BLaER1 (cell line): Measurements from ENCODE around the gene QPCT.

ENCODE experiments used
- H3K27ac ChIP-seq: shearing (Covaris generic); formaldehyde crosslinking; 2 replicates; pipeline ENCODE4 v1.8.1; 2022
- H3K27me3 ChIP-seq: shearing (Covaris generic); formaldehyde crosslinking; 2 replicates; pipeline ENCODE4 v1.8.1; 2022
- H3K36me3 ChIP-seq: shearing (Covaris generic); formaldehyde crosslinking; 2 replicates; pipeline ENCODE4 v1.8.1; 2022
- H3K4me1 ChIP-seq: shearing (Covaris generic); formaldehyde crosslinking; 2 replicates; pipeline ENCODE4 v1.8.1; 2022
- H3K4me2 ChIP-seq: shearing (Covaris generic); formaldehyde crosslinking; 2 replicates; pipeline ENCODE4 v1.8.1; 2022
- H3K4me3 ChIP-seq: shearing (Covaris generic); formaldehyde crosslinking; 2 replicates; pipeline ENCODE4 v1.8.1; 2022
- H3K9ac ChIP-seq: shearing (Covaris generic); formaldehyde crosslinking; 2 replicates; pipeline ENCODE4 v1.8.1; 2022
- H3K9me3 ChIP-seq: shearing (Covaris generic); formaldehyde crosslinking; 2 replicates; pipeline ENCODE4 v1.8.1; 2022
- H4K20me1 ChIP-seq: shearing (Covaris generic); formaldehyde crosslinking; 2 replicates; pipeline ENCODE4 v1.8.1; 2022
- Cebpa-rat ChIP-seq: shearing (Covaris generic); IDR thresholded peaks from 2 replicates; pipeline ENCODE4 v1.8.1; 2022

The QPCT gene

DNA sequence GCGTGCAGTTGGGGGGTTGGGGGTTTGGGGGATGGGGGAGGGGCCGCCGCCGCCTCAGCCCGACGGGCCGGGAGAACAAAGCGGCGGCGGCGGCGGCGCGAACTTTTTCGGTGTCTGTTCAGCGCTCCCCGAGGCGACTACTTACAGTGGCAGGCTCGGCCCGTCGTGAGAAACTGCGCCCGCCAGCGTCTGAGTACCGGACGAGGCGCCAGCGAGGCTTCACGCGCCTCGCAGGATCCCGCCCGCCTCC, 20.0 kb upstream of the QPCT start:
- Histone ChIP-seq H3K36me3 (0 out of 2 replicates have a peak, but pooled peaks cover 3% of the 10 kb centered on the region), H4K20me1 (peaks cover 40% of the 10 kb centered on the region), H3K4me3 (peak overlapping the region; percentile 79), H3K4me2 (peak overlapping the region; percentile 86), H3K9ac (peak overlapping the region; percentile 81; the same call in 1 of the 2 replicates), H3K9me3 (no peaks in the 10 kb centered on the region), H3K4me1 (peaks cover 26% of the 10 kb centered on the region), H3K27me3 (peaks cover 37% of the 10 kb centered on the region), H3K27ac (no peak overlapping the region; the same call in 1 of the 2 replicates)
- TF ChIP-seq Cebpa-rat = no peak

DNA sequence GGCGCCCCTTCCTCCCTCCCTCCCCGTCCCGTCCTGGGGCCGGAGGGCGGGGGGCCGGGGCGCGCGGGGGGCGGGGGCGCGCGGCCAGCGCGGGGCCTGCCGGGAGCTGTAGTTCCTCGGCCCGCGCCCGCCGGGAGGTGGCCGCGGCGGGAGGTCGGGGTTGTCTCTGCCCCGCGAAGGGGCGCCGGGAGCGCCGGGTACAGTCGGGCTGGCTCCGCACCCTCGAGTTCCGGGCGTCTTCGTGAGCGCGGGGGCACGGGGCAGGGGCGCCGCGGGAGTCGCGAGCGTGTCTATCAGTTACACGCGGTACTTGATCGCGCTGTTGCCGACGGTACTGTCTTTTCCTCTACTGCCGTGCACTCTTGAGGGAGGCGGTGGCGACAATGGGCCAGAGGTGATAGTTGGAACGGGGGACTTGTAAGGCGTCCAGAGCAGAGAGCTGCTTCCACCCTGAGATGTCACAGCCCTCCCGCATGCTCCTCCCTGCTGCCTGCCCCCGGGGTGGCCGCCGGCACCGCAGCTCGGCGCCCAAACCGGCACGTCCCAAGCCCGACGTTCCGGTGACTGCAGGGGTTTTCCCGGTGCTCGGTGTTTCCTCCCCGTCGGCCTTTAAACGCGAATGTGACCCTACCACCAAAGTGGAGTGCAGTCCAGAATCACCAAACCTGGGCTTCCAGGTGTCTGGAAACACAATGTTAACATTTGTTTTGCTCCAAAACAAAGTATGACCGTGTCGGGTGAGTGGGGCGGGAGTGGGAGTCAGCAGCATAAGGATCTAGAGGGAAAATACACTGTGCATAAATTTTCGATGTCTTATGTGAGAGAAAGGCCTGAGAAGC, 19.4 kb upstream of the QPCT start, which contains the start of gene PRKD3:
Gene PRKD3 (minus strand): TSS at position 48 of the 839 bp plus-strand sequence. CDS start 8,309 bp downstream, outside the sequence.
- Histone ChIP-seq H3K27ac (peak within 1 kb of the TSS; percentile 69), H3K9ac (peak within 1 kb of the TSS; percentile 81), H3K4me3 (peak within 1 kb of the TSS; percentile 79), H3K4me1 (peaks cover 26% of the 10 kb centered on the region), H3K9me3 (no peaks in the 10 kb centered on the region), H3K27me3 (peaks cover 37% of the 10 kb centered on the region), H3K36me3 (0 out of 2 replicates have a peak, but pooled peaks cover 3% of the 10 kb centered on the region), H3K4me2 (peak within 1 kb of the TSS; percentile 89), H4K20me1 (peaks cover 34% of the 10 kb centered on the region)
- no peak for TF ChIP-seq Cebpa-rat

DNA sequence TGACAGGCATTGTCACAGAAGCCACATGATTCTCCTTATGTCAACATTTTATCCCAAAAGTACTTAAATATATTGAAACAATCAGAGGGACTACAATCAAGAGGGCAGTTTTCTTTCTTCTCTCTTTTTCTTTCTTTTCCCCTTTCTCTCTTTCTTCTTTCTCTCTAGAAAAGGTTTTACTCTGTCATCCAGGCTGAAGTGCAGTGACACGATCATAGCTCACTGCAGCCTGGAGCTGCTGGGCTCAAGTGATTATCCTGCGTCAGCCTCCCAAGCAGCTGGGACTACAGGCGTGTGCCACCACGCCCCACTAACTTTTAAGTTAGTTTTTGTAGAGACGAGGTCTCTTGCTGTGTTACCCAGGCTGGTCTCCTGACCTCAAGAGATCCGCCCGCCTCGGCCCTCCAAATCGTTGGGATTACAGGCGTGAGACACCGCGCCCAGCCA, 18.8 kb upstream of the QPCT start:
- H3K9ac ChIP-seq = no peak overlapping the region
- no peak overlapping the region for H3K27ac ChIP-seq
- H3K9me3 ChIP-seq = no peaks in the 10 kb centered on the region
- peaks cover 26% of the 10 kb centered on the region for H3K4me1 ChIP-seq
- peak overlapping the region; percentile 79 for H3K4me3 ChIP-seq
- H4K20me1 ChIP-seq = peaks cover 28% of the 10 kb centered on the region
- no peaks in the 10 kb centered on the region for H3K36me3 ChIP-seq
- no peak overlapping the region for H3K4me2 ChIP-seq
- H3K27me3 ChIP-seq = peaks cover 37% of the 10 kb centered on the region
- TF ChIP-seq Cebpa-rat = no peak

DNA sequence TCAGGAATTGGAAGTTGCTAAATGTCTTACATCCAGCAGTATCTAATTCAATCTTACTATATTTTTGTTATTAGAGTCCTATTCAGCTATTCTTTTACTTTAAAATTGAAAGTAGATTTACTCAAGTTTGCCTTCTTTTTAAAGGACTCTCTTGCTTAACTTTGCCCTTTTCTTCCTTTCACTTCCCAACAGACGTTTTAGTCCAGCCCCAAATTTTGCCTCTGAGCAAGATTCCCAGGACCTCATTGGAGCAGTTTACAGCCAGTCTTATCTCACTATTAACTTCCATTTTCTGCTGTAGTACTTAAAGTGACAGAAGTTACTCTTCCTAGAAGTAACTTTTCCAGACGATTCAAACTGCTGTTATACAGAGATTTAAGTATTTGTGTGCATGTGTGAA, 18.1 kb upstream of the QPCT start:
- Histone ChIP-seq H3K36me3 (no peaks in the 10 kb centered on the region), H4K20me1 (peaks cover 23% of the 10 kb centered on the region), H3K4me3 (no peak overlapping the region), H3K27ac (no peak overlapping the region), H3K9ac (no peak overlapping the region), H3K9me3 (no peaks in the 10 kb centered on the region), H3K27me3 (peaks cover 37% of the 10 kb centered on the region), H3K4me2 (no peak overlapping the region), H3K4me1 (peaks cover 24% of the 10 kb centered on the region)
- no peak for TF ChIP-seq Cebpa-rat

DNA sequence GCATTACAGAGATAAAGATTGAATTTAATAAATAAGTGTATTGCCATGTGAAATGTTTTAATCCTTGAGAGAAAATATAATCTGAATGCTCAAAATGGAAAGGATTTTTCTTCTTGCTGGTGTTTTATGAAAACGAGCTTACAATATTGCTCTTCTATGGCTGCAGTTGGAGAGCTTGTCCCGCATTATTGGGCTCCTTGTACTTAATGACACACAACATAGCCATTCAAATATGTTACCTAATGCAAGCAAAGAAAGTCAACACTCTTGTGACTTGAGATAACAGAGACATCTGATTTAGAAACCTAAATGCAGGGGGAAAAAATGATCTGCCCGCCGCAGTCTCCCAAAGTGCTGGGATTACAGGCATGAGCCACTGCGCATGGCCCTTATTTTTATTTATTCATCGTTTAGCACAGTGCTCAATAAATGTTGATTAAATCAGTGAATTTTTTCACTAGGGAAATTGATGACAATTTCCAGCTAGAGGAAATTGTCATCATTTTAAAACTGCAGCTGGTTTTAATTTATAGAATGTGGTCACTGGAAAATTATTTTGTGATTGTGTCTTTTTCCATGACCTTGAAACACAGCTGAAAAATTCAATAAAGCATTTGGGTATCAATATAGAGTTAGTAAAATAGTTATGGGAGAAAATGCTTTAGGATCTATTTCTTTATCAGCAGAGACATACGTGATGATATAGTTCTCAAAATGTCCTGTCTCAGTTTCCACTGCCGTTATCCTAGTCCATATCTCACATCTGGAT, 17.4 kb upstream of the QPCT start:
- Histone ChIP-seq H3K4me3 (no peak overlapping the region), H4K20me1 (peaks cover 16% of the 10 kb centered on the region), H3K4me2 (no peak overlapping the region), H3K36me3 (no peaks in the 10 kb centered on the region), H3K9me3 (no peaks in the 10 kb centered on the region), H3K9ac (no peak overlapping the region), H3K4me1 (peaks cover 17% of the 10 kb centered on the region), H3K27me3 (peaks cover 37% of the 10 kb centered on the region), H3K27ac (no peak overlapping the region)
- no peak for TF ChIP-seq Cebpa-rat

DNA sequence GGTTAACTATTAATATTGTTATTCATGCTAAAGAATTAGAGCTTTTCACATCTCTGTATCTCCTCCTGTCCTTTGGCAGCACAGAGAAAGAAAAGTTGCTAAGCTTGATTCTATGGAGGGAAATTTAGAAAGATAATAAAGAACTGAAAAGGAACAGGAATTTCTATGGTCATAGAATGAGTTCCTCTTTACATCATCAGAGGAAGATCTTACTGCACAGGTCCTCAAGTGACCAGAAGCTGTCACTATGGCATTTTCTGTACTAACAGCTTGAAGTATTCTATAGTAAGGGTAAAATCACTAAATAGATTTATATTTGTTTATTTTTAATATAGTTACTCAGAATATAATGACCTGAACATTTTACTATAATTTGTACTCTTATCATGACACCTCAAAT, 13.7 kb upstream of the QPCT start:
- H4K20me1 ChIP-seq = no peaks in the 10 kb centered on the region
- H3K4me3 ChIP-seq = no peak overlapping the region
- H3K4me2 ChIP-seq = no peak overlapping the region
- no peak for TF ChIP-seq Cebpa-rat
- no peak overlapping the region for H3K9ac ChIP-seq
- no peaks in the 10 kb centered on the region for H3K4me1 ChIP-seq
- H3K36me3 ChIP-seq = no peaks in the 10 kb centered on the region
- H3K27me3 ChIP-seq = peaks cover 15% of the 10 kb centered on the region
- no peak overlapping the region for H3K27ac ChIP-seq
- H3K9me3 ChIP-seq = no peaks in the 10 kb centered on the region

DNA sequence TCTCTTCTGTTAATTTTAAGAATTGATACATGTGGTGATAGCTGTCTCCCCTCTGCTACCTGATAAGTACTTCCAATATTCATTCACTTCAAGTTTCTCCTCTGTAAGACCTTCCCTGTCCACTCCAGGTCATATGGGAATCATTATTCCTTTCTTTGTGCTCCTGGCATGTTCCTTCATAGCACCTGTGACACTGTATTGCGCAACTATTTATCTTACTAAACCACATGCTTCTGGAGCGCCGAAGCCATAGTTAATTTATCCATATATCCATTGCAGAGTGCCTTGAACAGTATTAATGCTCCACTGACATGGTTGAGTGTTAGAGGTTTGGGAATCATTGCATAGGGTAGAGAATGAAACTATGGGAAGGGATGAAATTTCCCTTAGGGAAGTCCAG, 11.9 kb upstream of the QPCT start:
- 0 out of 2 replicates have a peak, but pooled peaks cover under 1% of the 10 kb centered on the region for H3K27me3 ChIP-seq
- H3K36me3 ChIP-seq = no peaks in the 10 kb centered on the region
- no peak overlapping the region for H3K9ac ChIP-seq
- H3K4me1 ChIP-seq = no peaks in the 10 kb centered on the region
- no peaks in the 10 kb centered on the region for H3K9me3 ChIP-seq
- no peaks in the 10 kb centered on the region for H4K20me1 ChIP-seq
- H3K4me2 ChIP-seq = no peak overlapping the region
- TF ChIP-seq Cebpa-rat = peak; percentile 92; the same call in 1 of the 2 replicates
- no peak overlapping the region for H3K27ac ChIP-seq
- H3K4me3 ChIP-seq = no peak overlapping the region

DNA sequence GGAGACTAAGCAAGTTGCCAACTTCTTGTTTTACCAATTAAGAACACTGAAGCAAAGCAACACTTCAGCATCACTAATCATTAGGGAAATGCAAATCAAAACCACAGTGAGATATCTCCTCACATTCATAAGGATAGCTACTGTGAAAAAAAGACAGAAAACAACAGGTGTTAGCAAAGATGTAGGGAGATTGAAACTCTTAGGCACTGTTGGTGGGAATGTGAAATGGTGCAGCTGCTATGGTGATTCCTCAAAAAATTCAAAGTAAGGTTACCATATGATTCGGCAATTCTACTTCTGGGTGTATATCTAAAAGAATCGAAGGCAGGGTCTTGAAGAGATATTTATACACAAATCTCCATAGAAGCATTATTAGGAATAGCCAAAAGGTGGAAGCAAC, 11.2 kb upstream of the QPCT start:
- Histone ChIP-seq H3K27ac (no peak overlapping the region), H3K9ac (no peak overlapping the region), H4K20me1 (no peaks in the 10 kb centered on the region), H3K36me3 (no peaks in the 10 kb centered on the region), H3K4me2 (no peak overlapping the region), H3K4me1 (no peaks in the 10 kb centered on the region), H3K4me3 (no peak overlapping the region), H3K9me3 (no peaks in the 10 kb centered on the region), H3K27me3 (peaks cover 7% of the 10 kb centered on the region; the same call in 1 of the 2 replicates)
- no peak for TF ChIP-seq Cebpa-rat

DNA sequence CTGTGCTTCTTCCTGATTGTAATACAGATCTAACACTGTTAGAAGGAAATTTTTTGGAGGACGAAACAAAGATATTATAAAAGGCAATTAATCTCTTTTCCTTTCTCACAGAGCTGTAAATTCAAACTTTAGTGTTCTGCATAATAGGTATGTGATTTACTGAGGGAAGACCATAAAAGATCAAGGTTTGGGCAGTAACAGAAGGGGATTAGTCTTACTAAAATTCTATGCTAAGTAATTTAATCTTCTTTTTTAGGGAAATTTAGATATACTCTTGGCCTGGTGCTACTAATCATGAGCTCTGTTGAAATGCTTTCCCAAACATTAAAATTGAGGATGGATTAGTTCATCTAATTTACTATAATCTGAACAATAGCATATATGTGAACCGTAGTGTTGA, 8.8 kb upstream of the QPCT start:
- H3K9ac ChIP-seq = no peak overlapping the region
- H3K4me1 ChIP-seq = no peaks in the 10 kb centered on the region
- H3K27ac ChIP-seq = no peak overlapping the region
- H4K20me1 ChIP-seq = no peaks in the 10 kb centered on the region
- TF ChIP-seq Cebpa-rat = no peak
- H3K9me3 ChIP-seq = no peaks in the 10 kb centered on the region
- H3K27me3 ChIP-seq = peaks cover 7% of the 10 kb centered on the region; the same call in 1 of the 2 replicates
- no peaks in the 10 kb centered on the region for H3K36me3 ChIP-seq
- H3K4me2 ChIP-seq = no peak overlapping the region
- no peak overlapping the region for H3K4me3 ChIP-seq
